HG03520 (cell line): Measurements from ENCODE around the gene MATN1.

Source experiments
- ATAC-seq: cut with Tn5 transposase; IDR thresholded peaks from one replicate; pipeline ENCODE4 v1.9.1; 2021; ENCODE audit warnings: mild to moderate bottlenecking, moderate library complexity; ENCODE audit not compliant: unreplicated experiment

MATN1 gene

GRCh38 chr1:30719406-30720270 lies 3.7 kb downstream of the MATN1 start:
- no peak for ATAC-seq

GRCh38 chr1:30718636-30719405 lies 4.6 kb downstream of the MATN1 start:
- ATAC-seq: peak; percentile 48

GRCh38 chr1:30718091-30718635 lies 5.2 kb downstream of the MATN1 start:
- ATAC-seq: peak; percentile 70

- no peak for ATAC-seq
Measured at GRCh38 chr1:30716646-30717045, 6.7 kb downstream of the MATN1 start.

GRCh38 chr1:30715886-30716285 lies 7.5 kb downstream of the MATN1 start:
- no peak for ATAC-seq

GRCh38 chr1:30715216-30715615 lies 8.2 kb downstream of the MATN1 start:
- no peak for ATAC-seq

GRCh38 chr1:30714536-30715090 lies 8.8 kb downstream of the MATN1 start:
- no peak for ATAC-seq

GRCh38 chr1:30714025-30714424 lies 9.4 kb downstream of the MATN1 start:
- no peak for ATAC-seq

GRCh38 chr1:30713311-30713710 lies 10.1 kb downstream of the MATN1 start:
- no peak for ATAC-seq

GRCh38 chr1:30712583-30712982 lies 10.8 kb downstream of the MATN1 start:
- ATAC-seq: no peak

- no peak for ATAC-seq
Measured at GRCh38 chr1:30710407-30710806, 13.0 kb downstream of the MATN1 start.

- no peak for ATAC-seq
Measured at GRCh38 chr1:30708361-30708728, 15.0 kb downstream of the MATN1 start.

GRCh38 chr1:30707412-30708360 lies 15.7 kb downstream of the MATN1 start:
- ATAC-seq: no peak

- ATAC-seq: no peak
Measured at GRCh38 chr1:30706528-30706927, 16.9 kb downstream of the MATN1 start.

GRCh38 chr1:30705698-30706097 lies 17.7 kb downstream of the MATN1 start:
- no peak for ATAC-seq

- no peak for ATAC-seq
Measured at GRCh38 chr1:30704765-30705509, 18.4 kb downstream of the MATN1 start.

- no peak for ATAC-seq
Measured at GRCh38 chr1:30704271-30704670, 19.1 kb downstream of the MATN1 start.

GRCh38 chr1:30702823-30703222 lies 20.6 kb downstream of the MATN1 start:
- no peak for ATAC-seq

- ATAC-seq: no peak
Measured at GRCh38 chr1:30701258-30701633, 22.1 kb downstream of the MATN1 start.
